ENCODE results near the gene CLTB. TPM values are rescaled to one million over a fixed set of nuclear protein-coding genes. Genes with fewer than 3 reads are reported as not detected.

CLTB gene
- total and polyA plus RNA-seq, 10 of the 15 experiments (the other 5 are each of a cell fraction or from before 2014, with no cell fraction given): 1.6 to 52.8 (median 36.9) TPM

- H3K36me3 ChIP-seq (ENCODE audit: control insufficient read depth in 2 of 2, insufficient read depth in 2 of 2, low read length in 1 of 2): peaks cover 2 to 6% of the 10 kb centered on the region in 2 experiments; a peak in 2 of 4 replicates
- WGBS (ENCODE audit: insufficient coverage, insufficient replicate concordance, low lambda C conversion rate, missing lambda C conversion rate): 60% methylated on average over 4 of the region's 4 CpGs
- H3K4me2 ChIP-seq (ENCODE audit: control insufficient read depth, insufficient read depth): peak overlapping the region; percentile 59
- H3K4me3 ChIP-seq: peak overlapping the region; percentile 29; the same call in 1 of the 2 replicates
- POLR2A ChIA-PET: interaction anchor here (0.7 to 3.2 kb wide), 4 partner anchors 8 to 175 kb away, joined by 3 to 41 read pairs (median 6); partner anchors contain the start of genes HIGD2A and NOP16
- no peak overlapping the region for H3K27ac ChIP-seq (ENCODE audit: control insufficient read depth, insufficient read depth)
- peaks cover 42% of the 10 kb centered on the region for H3K79me2 ChIP-seq (ENCODE audit: control insufficient read depth, insufficient read depth, low read length)
- no peaks in the 10 kb centered on the region for H3K9me3 ChIP-seq (replicated peaks; ENCODE audit: control insufficient read depth, insufficient read depth, low read length)
- FAIRE-seq (no peak), DNase-seq (ENCODE audit: low read depth, low spot score) (no peak), ATAC-seq (no peak)
- TSS peak; percentile 28 for BruUV-seq (replicated peaks)
- SMC1A ChIA-PET (ENCODE audit: uncharacterized antibody, unreplicated experiment): interaction anchor here (1.0 to 1.5 kb wide), 4 partner anchors 9 to 39 kb away, joined by 3 to 4 read pairs (median 4); no protein-coding TSS in a partner anchor
- no peaks in the 10 kb centered on the region; the same call in 1 of the 2 replicates for H3K4me1 ChIP-seq (ENCODE audit: control insufficient read depth, insufficient read depth, low read length)
- intact Hi-C loops (cut with micrococcal nuclease; ENCODE audit: unreplicated experiment): loop anchor here (2.0 kb wide), 1 partner anchor 29 kb away; the partner anchor contains the start of genes HIGD2A and NOP16
- RAD21 ChIA-PET (ENCODE audit: unreplicated experiment): interaction anchor here (3.2 kb wide), 1 partner anchor 8 kb away, joined by 29 read pairs; no protein-coding TSS in a partner anchor
- in situ Hi-C loops (cut with MboI): no loop called here
- 0 out of 2 replicates have a peak, but pooled peaks cover 4% of the 10 kb centered on the region for H4K20me1 ChIP-seq (ENCODE audit: control insufficient read depth, insufficient read depth)
- no peaks in the 10 kb centered on the region for H3K27me3 ChIP-seq (replicated peaks in 1 of 2; ENCODE audit: control insufficient read depth in 2 of 2, insufficient read depth in 2 of 2, low read length in 1 of 2)
- H2AFZ ChIP-seq (ENCODE audit: control insufficient read depth, low read depth, low read length): no peak overlapping the region
- CTCF ChIA-PET: interaction anchor here (1.2 to 1.8 kb wide), 3 partner anchors 8 to 56 kb away, joined by 3 to 6 read pairs (median 4); partner anchors contain the start of gene CLTB
- no peak overlapping the region for H3K9ac ChIP-seq (ENCODE audit: control insufficient read depth, insufficient read depth, low read length)
- TF ChIP-seq TCF12 (IDR thresholded peaks at IDR 0.05; ENCODE audit: low read depth, low read length): 0 out of 2 replicates have a peak, but pooled peaks have one; percentile 72
- no peak for TF ChIP-seq HDAC6 (IDR thresholded peaks at IDR 0.05; ENCODE audit: unreplicated experiment)
- TF ChIP-seq RB1 (IDR thresholded peaks at IDR 0.05; ENCODE audit: borderline replicate concordance): no peak
These were observed 56.7 kb downstream of the CLTB start for GRCh38 chr5:176359658-176360057.

GRCh38 chr5:176356179-176356566 is 60.2 kb downstream of the CLTB start:
- BruUV-seq (replicated peaks): no TSS peak
- no peak for DNase-seq (ENCODE audit: low read depth, low spot score)
- H3K79me2 ChIP-seq (ENCODE audit: control insufficient read depth, insufficient read depth, low read length): peaks cover 37% of the 10 kb centered on the region
- no peak overlapping the region for H3K9ac ChIP-seq (ENCODE audit: control insufficient read depth, insufficient read depth, low read length)
- no peak overlapping the region for H3K4me2 ChIP-seq (ENCODE audit: control insufficient read depth, insufficient read depth)
- no peak for ATAC-seq
- ChIA-PET CTCF (no interaction called here), POLR2A (interaction anchor here (0.6 kb wide), 1 partner anchor 73 kb away, joined by 7 read pairs; no protein-coding TSS in a partner anchor), SMC1A (ENCODE audit: uncharacterized antibody, unreplicated experiment) (no interaction called here), RAD21 (ENCODE audit: unreplicated experiment) (no interaction called here)
- H2AFZ ChIP-seq (ENCODE audit: control insufficient read depth, low read depth, low read length): no peak overlapping the region
- intact Hi-C loops (cut with micrococcal nuclease; ENCODE audit: unreplicated experiment): no loop called here
- no peaks in the 10 kb centered on the region for H3K9me3 ChIP-seq (replicated peaks; ENCODE audit: control insufficient read depth, insufficient read depth, low read length)
- in situ Hi-C loops (cut with MboI): no loop called here
- H3K27ac ChIP-seq (ENCODE audit: control insufficient read depth, insufficient read depth): no peak overlapping the region
- FAIRE-seq: no peak
- 98% methylated on average over 3 of the region's 3 CpGs for WGBS (ENCODE audit: insufficient coverage, insufficient replicate concordance, low lambda C conversion rate, missing lambda C conversion rate)
- peaks cover 4% of the 10 kb centered on the region; the same call in 1 of the 2 replicates for H4K20me1 ChIP-seq (ENCODE audit: control insufficient read depth, insufficient read depth)
- H3K36me3 ChIP-seq (ENCODE audit: control insufficient read depth in 2 of 2, insufficient read depth in 2 of 2, low read length in 1 of 2): peaks cover 10 to 11% of the 10 kb centered on the region in 2 experiments
- no peak overlapping the region for H3K4me3 ChIP-seq
- H3K4me1 ChIP-seq (ENCODE audit: control insufficient read depth, insufficient read depth, low read length): peaks cover 4% of the 10 kb centered on the region
- no peaks in the 10 kb centered on the region for H3K27me3 ChIP-seq (replicated peaks in 1 of 2; ENCODE audit: control insufficient read depth in 2 of 2, insufficient read depth in 2 of 2, low read length in 1 of 2)
- no peak for TF ChIP-seq CTCF (IDR thresholded peaks at IDR 0.05 in 2 of 3, conservative IDR thresholded peaks at IDR 0.05 in 1 of 3; ENCODE audit: control insufficient read depth in 2 of 3, extremely low read depth in 1 of 3, insufficient read depth in 1 of 3, low read depth in 3 of 3, low read length in 3 of 3)
- TF ChIP-seq ZBTB33 (IDR thresholded peaks at IDR 0.05): no peak
- TF ChIP-seq MYB (IDR thresholded peaks at IDR 0.05; ENCODE audit: borderline replicate concordance, low read depth, low read length): no peak
- TF ChIP-seq NBN (IDR thresholded peaks at IDR 0.05): no peak
- TF ChIP-seq BCLAF1 (IDR thresholded peaks at IDR 0.05): no peak
- TF ChIP-seq RUNX3 (IDR thresholded peaks at IDR 0.05; ENCODE audit: low read length): no peak
- TF ChIP-seq KLF5 (IDR thresholded peaks at IDR 0.05; ENCODE audit: partially characterized antibody): no peak

All from GM12878 (cell line).